Measurements from ENCODE around the gene ZBED5. TPM values are rescaled to one million over a fixed set of nuclear protein-coding genes. Genes with fewer than 3 reads are reported as not detected.
A peak's percentile ranks its signal among the peaks of the same experiment; 100 is the strongest.

Gene ZBED5
- total and polyA plus RNA-seq, 9 of the 15 experiments (the other 6 are each of a cell fraction or from before 2014, with no cell fraction given) = 12.4 to 70.7 (median 26.8) TPM

GRCh38 chr11:10892250-10892649 lies 34.4 kb upstream of the ZBED5 start:
- in situ Hi-C loops (cut with MboI) = no loop called here
- DNase-seq (ENCODE audit: extremely low read depth in 1 of 4, low spot score in 3 of 4) = no peak
- no TSS peak for BruUV-seq (replicated peaks)
- Histone ChIP-seq H3K9ac (ENCODE audit: insufficient read depth in 1 of 2, low read depth in 2 of 2, low read length in 2 of 2) (no peak overlapping the region), H3K4me2 (ENCODE audit: insufficient read depth, low read length) (no peak overlapping the region), H2AFZ (ENCODE audit: low read depth, low read length) (0 out of 2 replicates have a peak overlapping the region, but pooled peaks have one; percentile 54), H3K9me3 (replicated peaks; ENCODE audit: control insufficient read depth, insufficient read depth, low read depth, low read length) (no peaks in the 10 kb centered on the region; the same call in 1 of the 2 replicates), H3K27ac (ENCODE audit: extremely low read depth, low read depth, low read length) (no peak overlapping the region), H3K36me3 (ENCODE audit: control insufficient read depth, insufficient read depth, low read length) (no peaks in the 10 kb centered on the region), H3K27me3 (ENCODE audit: control insufficient read depth in 2 of 2, insufficient read depth in 2 of 2, low read length in 2 of 2) (no peaks in the 10 kb centered on the region), H3K4me3 (no peak overlapping the region), H3K79me2 (ENCODE audit: control insufficient read depth, insufficient read depth, low read length) (no peaks in the 10 kb centered on the region), H3K4me1 (replicated peaks in 1 of 2; ENCODE audit: control insufficient read depth in 2 of 2, insufficient read depth in 2 of 2, low read length in 2 of 2) (peaks cover 2 to 21% of the 10 kb centered on the region in 2 experiments; a peak in 4 of 5 replicates), H4K20me1 (replicated peaks; ENCODE audit: control insufficient read depth, insufficient read depth, low read length) (no peaks in the 10 kb centered on the region), H3K9me1 (ENCODE audit: control insufficient read depth, insufficient read depth, low read length) (no peaks in the 10 kb centered on the region)
- POLR2A ChIA-PET = interaction anchor here (0.7 to 0.9 kb wide), 3 partner anchors 8 to 34 kb away, joined by 3 to 4 read pairs (median 4); partner anchors contain the start of gene ZBED5
- no peak for ATAC-seq
- intact Hi-C loops (cut with micrococcal nuclease) = no loop called here
- WGBS (ENCODE audit: insufficient coverage, low coverage, missing lambda C conversion rate) = 62% methylated on average over 2 of the region's 2 CpGs
- CTCF ChIA-PET (ENCODE audit: low intra/inter-chr PET ratio) = no interaction called here
- no peak for FAIRE-seq
- TF ChIP-seq PBX2 (CRISPR knock-in tag; IDR thresholded peaks at IDR 0.05; ENCODE audit: low read depth) (no peak), PBX2 (tag; conservative IDR thresholded peaks at IDR 0.05; ENCODE audit: low read depth) (0 out of 2 replicates have a peak, but pooled peaks have one; percentile 24), RBM17 (IDR thresholded peaks at IDR 0.05; ENCODE audit: borderline replicate concordance, low read depth, low read length) (no peak), ZNF764 (CRISPR knock-in tag; IDR thresholded peaks at IDR 0.05; ENCODE audit: low read depth) (no peak), SPI1 (IDR thresholded peaks at IDR 0.05; ENCODE audit: borderline replicate concordance, low read depth, low read length) (peak; percentile 66; the same call in 1 of the 2 replicates), USF1 (CRISPR knock-in tag; IDR thresholded peaks at IDR 0.05) (peak; percentile 51), ZBTB17 (CRISPR knock-in tag; IDR thresholded peaks at IDR 0.05) (no peak), USF2 (CRISPR knock-in tag; IDR thresholded peaks at IDR 0.05) (peak; percentile 25; the same call in 1 of the 2 replicates), BRF1 (IDR thresholded peaks at IDR 0.05; ENCODE audit: borderline replicate concordance, extremely low read depth, insufficient read length) (no peak), SMARCE1 (IDR thresholded peaks at IDR 0.05) (no peak), NFXL1 (CRISPR knock-in tag; IDR thresholded peaks at IDR 0.05) (no peak), ZBTB7A (IDR thresholded peaks at IDR 0.05; ENCODE audit: borderline replicate concordance, control insufficient read depth, low read depth, low read length) (no peak), ZNF511 (CRISPR knock-in tag; IDR thresholded peaks at IDR 0.05) (no peak), TCF3 (CRISPR knock-in tag; IDR thresholded peaks at IDR 0.05) (no peak)
